ENCODE results near the gene DICER1. TPM values are rescaled to one million over a fixed set of nuclear protein-coding genes. Genes with fewer than 3 reads are reported as not detected.
"Not testable (repeated sequence)": the region's sequence is repeated elsewhere in the genome, so short reads cannot be mapped to it uniquely, and the experiment has no call there.

DICER1 gene
- total RNA-seq, 1 experiment from 2014 or later, result 27.7 TPM

GRCh38 chr14:95185033-95185766 lies 27.9 kb upstream of the DICER1 start:
- DNase-seq (ENCODE audit: low read depth), result peak; percentile 46

GRCh38 chr14:95184413-95184790 lies 27.1 kb upstream of the DICER1 start:
- DNase-seq (ENCODE audit: low read depth), result no peak

DNA sequence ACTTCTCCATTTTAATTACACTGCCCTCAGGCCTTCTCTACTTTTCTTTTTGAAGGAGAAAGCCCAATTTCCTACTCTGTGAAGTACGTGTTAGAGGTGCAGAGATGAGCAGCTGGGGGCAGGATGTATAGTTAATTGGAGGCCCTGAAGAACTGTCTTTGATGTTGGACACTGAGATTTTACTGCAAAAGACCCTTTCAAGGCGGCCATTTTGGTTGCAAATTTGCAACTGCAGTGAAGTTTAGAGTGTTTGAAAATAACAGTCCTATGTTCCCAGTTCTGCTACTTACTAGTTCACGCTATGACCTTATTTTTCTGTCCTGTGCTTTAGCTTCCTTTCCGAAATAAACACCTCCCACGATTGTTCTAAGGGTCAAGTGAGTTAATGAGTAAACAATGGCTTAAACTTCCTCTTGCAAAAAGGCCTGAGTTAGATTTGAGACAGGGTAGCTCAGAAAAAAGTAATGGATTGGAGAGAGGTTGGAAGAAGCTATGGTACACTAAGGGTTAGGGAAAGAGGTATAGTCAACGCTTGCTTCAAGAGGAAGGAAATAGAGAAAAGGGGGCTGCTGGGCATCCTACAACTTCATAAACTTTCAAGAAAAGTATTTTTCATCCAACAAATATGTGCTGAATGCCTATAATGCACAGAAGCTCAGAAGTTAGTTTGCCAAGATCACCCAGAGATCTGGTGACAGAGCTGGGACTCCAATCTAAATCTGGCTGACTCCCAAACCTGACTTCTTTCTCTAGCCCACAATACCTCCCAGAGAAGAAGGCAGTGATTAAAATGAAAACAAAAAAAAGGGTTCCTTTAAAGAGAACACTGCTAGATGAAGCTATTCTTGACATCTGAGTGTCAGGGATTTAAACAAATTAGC lies 26.4 kb upstream of the DICER1 start:
- no peak for DNase-seq (ENCODE audit: low read depth)

DNA sequence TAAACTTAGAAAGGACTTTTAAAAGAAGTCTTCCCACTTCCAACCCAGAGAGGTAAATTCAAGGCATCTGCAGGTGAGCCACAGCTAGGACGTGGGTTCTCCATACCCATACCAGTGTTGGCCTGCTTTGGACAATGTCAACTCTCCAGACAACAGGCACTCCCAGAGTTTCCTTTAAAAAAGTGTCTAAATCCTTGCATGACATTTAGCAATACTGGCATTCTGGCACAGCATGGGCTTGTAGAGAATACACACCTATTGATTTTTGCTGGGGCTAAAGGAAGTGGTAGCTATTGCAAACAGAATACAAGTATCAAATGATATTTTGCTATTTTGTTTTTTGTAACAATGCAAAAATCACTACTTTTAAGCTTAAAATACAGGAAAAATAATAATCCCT lies 25.8 kb upstream of the DICER1 start:
- no peak for DNase-seq (ENCODE audit: low read depth)

GRCh38 chr14:95182379-95182778 lies 25.1 kb upstream of the DICER1 start:
- no peak for DNase-seq (ENCODE audit: low read depth)

GRCh38 chr14:95180966-95181741 lies 23.8 kb upstream of the DICER1 start:
- no peak for DNase-seq (ENCODE audit: low read depth)

GRCh38 chr14:95175670-95176069 lies 18.3 kb upstream of the DICER1 start:
- DNase-seq (ENCODE audit: low read depth), result not testable (repeated sequence)

DNA sequence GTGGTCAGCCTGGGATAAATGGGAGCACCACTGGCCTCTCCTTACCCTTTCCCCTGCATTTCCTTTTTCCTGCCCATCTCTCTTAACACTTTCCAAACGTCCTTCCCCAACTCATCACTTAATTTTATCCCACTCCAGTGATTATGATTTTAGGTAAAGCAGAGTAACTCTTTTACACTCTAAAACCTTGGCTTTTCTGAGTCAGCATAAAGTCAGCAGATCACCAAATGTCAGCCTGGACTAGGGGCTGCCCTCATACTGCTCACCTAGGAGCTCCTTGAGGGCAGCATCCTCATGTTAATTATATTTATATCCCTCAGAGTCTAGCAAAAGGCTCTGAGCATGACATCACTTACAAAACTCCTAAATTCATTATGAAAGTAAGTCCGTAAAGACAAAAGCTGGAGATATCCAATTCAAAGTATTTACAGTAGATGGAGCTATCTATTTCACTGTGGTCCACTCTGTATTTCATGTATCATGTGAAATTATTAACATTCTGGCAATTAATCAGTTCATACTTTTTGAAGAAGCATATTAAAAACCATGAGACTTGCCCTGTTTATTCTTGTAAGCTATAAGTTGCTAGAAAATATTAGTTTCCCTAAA lies 17.0 kb upstream of the DICER1 start:
- no peak for DNase-seq (ENCODE audit: low read depth)

- no peak for DNase-seq (ENCODE audit: low read depth)
Measured at GRCh38 chr14:95173518-95173917, 16.2 kb upstream of the DICER1 start.

DNA sequence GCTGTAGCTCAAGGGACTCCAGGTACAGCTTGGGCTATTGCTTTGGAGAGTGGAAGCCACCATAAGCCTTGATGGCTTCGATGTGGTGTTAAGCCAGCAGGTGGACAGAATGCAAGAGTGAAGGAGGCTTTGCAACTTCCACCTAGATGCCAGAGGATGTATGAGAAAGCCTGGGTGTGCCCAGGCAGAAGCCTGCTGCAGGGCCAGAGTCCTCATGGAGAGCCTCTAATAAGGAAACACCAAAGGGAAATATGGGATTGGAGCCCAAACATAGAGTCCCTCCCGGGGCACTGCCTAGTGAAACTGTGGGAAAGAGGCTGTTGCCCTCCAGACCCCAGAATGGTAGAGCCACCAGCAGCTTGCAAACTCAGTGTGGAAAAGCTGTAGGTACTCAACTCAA lies 9.8 kb upstream of the DICER1 start:
- no peak for DNase-seq (ENCODE audit: low read depth)

DNA sequence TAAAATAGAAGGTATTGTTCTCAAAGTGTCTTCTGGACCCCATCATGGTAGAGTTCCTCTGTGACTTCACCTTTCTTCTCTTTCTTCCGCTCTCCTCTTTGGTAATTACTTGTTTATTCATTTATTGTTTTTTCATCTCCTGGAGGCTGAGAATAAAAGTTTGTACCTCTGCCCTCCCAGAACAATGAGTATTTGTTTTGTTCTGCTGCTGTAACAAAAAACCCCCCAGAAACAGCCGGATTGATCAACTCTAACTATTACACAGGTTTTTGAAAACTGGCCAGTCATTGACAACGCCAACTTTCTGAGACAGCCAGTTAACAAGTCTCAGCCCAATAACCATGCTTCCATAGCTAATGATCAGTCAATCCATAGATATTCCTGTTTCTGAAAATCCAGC lies 8.2 kb upstream of the DICER1 start:
- DNase-seq (ENCODE audit: low read depth), result no peak

DNA sequence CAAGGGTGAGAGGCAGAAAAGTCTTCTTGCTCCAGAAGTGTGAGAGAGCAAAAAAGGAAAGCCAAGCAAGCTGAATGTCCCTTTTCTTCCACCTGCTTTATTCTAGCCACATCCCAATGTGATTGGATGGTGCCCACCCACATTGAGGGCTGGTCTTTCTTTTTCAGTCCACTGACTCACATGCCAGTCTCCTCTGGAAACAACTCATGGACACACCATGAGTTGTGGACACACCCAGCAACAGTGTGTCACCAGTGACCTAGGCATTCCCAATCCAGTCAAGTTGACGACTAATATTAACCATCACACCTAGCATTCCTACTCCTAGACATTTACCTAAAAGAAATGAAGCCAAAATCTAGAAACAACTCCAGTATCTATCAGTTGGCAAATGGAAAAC lies 7.2 kb upstream of the DICER1 start:
- DNase-seq (ENCODE audit: low read depth), result peak; percentile 27

DNA sequence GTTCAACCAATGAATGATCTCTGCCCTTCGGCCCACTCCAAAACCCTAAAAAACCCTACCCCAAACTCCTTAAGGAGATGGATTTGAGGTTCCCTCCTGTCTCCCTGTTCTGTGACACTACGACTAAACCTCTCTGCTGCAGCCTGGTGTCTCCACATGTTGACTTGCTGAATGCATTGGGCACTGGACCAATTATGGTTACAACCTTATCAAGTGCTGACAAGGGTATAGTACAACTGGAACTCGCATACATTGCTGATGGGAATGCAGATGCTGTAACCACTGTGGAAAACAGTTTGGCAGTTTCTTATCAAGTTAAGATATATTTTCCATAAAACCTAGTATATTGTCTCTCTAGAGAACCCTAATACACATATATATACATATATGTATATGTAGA lies 6.3 kb upstream of the DICER1 start:
- DNase-seq (ENCODE audit: low read depth), result no peak

DNA sequence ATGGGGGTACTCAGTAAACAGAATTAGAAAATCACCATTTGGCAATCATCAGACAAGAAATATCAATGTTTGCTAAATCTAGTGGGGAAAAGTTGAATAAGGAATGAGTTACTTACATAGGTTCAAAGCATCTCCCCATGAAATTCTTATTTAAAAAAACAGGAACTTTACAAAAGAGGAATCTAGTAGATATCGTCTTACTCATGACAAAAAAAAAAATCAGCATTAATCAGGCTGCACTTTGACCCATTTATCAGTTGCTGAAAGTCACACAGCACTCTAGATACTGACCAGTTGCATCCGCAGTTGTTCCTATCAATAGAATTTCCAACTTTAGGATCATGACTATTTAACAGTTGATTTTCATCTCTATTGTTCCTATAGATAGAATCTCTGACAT lies 5.8 kb upstream of the DICER1 start:
- no peak for DNase-seq (ENCODE audit: low read depth)

GRCh38 chr14:95162641-95163040 lies 5.3 kb upstream of the DICER1 start:
- no peak for DNase-seq (ENCODE audit: low read depth)

GRCh38 chr14:95157048-95157326 lies 342 bp downstream of the DICER1 start:
- no peak for DNase-seq (ENCODE audit: low read depth)

- peak; percentile 10 for DNase-seq (ENCODE audit: low read depth)
Measured at GRCh38 chr14:95156161-95157047, 925 bp downstream of the DICER1 start.

GRCh38 chr14:95155045-95155444 lies 2.3 kb downstream of the DICER1 start:
- DNase-seq (ENCODE audit: low read depth), result no peak

- no peak for DNase-seq (ENCODE audit: low read depth)
Measured at GRCh38 chr14:95153866-95154265, 3.5 kb downstream of the DICER1 start.

DNA sequence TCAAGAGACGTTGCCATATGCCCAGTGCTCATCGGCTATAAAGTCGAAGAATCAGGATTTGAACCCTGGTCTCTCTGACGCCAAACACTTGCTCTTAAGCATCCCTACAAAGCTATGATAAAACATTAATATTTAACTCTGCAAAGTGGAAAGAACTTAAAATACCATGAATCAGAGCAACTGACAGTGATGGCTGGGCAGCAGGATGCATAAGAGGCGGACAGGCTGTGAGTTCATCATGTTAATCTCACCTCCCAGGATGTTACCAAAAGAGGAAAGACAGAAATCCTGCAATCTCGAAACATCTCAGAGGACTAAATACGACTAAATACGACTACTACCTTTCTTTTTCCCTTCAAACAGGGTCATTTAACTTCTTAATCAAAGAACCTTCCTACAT lies 5.8 kb downstream of the DICER1 start:
- no peak for DNase-seq (ENCODE audit: low read depth)

- DNase-seq (ENCODE audit: low read depth), result no peak
Measured at GRCh38 chr14:95150910-95151309, 6.4 kb downstream of the DICER1 start.
